VCaP (cell line): ENCODE measurements around the gene LCAT.

ENCODE experiments used
- H3K27ac ChIP-seq: fragments of 450-650 bp; 2 replicates; pipeline ENCODE4 v1.5.1; 2017
- CTCF ChIP-seq: fragments of 450-650 bp; conservative IDR thresholded peaks from 2 replicates; pipeline ENCODE4 v1.5.1; 2017; ENCODE audit warnings: mild to moderate bottlenecking, moderate library complexity

LCAT gene

GRCh38 chr16:67930191-67930590, 13.7 kb downstream of the LCAT start:
- no peak overlapping the region for H3K27ac ChIP-seq
- no peak for TF ChIP-seq CTCF

- H3K27ac ChIP-seq = peak overlapping the region; percentile 89; the same call in 1 of the 2 replicates
- peak; percentile 89 for TF ChIP-seq CTCF
These were observed 15.2 kb downstream of the LCAT start for GRCh38 chr16:67928561-67929364.

- peak overlapping the region; percentile 89 for H3K27ac ChIP-seq
- TF ChIP-seq CTCF = no peak
These were observed 15.8 kb downstream of the LCAT start for GRCh38 chr16:67928147-67928546.

- H3K27ac ChIP-seq = peak overlapping the region; percentile 89
- no peak for TF ChIP-seq CTCF
These were observed 16.6 kb downstream of the LCAT start for GRCh38 chr16:67927131-67927941.

GRCh38 chr16:67926181-67926750, 17.7 kb downstream of the LCAT start:
- TF ChIP-seq CTCF = peak; percentile 16
- H3K27ac ChIP-seq = peak overlapping the region; percentile 89

GRCh38 chr16:67924140-67924906, 19.6 kb downstream of the LCAT start:
- peak overlapping the region; percentile 89; the same call in 1 of the 2 replicates for H3K27ac ChIP-seq
- no peak for TF ChIP-seq CTCF
